Trophoblast cell (in vitro differentiated cells and primary cell): Measurements from ENCODE around the gene DBH.
A peak's percentile ranks its signal among the peaks of the same experiment; 100 is the strongest.

Experiments
- DNase-seq, 2 donors: peaks; one replicate each; pipeline ENCODE4 v3.0.0-alpha.2; 2016
- H2AFZ ChIP-seq: 2 replicates; pipeline ENCODE4 v1.6.1; 2013; ENCODE audit warnings: low read length, moderate library complexity, mild to moderate bottlenecking; ENCODE audit not compliant: insufficient read depth, poor library complexity
- H2AK5ac ChIP-seq: 2 replicates; pipeline ENCODE4 v1.6.1; 2013; ENCODE audit warnings: mild to moderate bottlenecking, low read length
- H2BK120ac ChIP-seq: 2 replicates; pipeline ENCODE4 v1.6.1; 2013; ENCODE audit warnings: low read length, mild to moderate bottlenecking, moderate library complexity; ENCODE audit not compliant: insufficient read depth, poor library complexity
- H2BK12ac ChIP-seq: 2 replicates; pipeline ENCODE4 v1.6.1; 2013; ENCODE audit warnings: mild to moderate bottlenecking, low read length, moderate library complexity
- H2BK5ac ChIP-seq: 2 replicates; pipeline ENCODE4 v1.6.1; 2013; ENCODE audit warnings: low read length, low read depth, moderate library complexity, mild to moderate bottlenecking; ENCODE audit not compliant: poor library complexity
- H3K14ac ChIP-seq: 2 replicates; pipeline ENCODE4 v1.6.1; 2013; ENCODE audit warnings: mild to moderate bottlenecking, low read length
- H3K18ac ChIP-seq: 2 replicates; pipeline ENCODE4 v1.6.1; 2013; ENCODE audit warnings: mild to moderate bottlenecking, low read length
- H3K23ac ChIP-seq: 2 replicates; pipeline ENCODE4 v1.6.1; 2013; ENCODE audit warnings: low read length
- H3K27ac ChIP-seq: 2 replicates; pipeline ENCODE4 v1.5.1; 2013; ENCODE audit warnings: low read depth, mild to moderate bottlenecking, inconsistent platforms, low read length, moderate library complexity
- H3K27me3 ChIP-seq: 2 replicates; pipeline ENCODE4 v1.6.1; 2013; ENCODE audit warnings: inconsistent platforms, mild to moderate bottlenecking, low read length, moderate library complexity; ENCODE audit not compliant: insufficient read depth
- H3K36me3 ChIP-seq, 2 experiments: 1 replicate in 1 of 2; 2 replicates in 1 of 2; pipeline ENCODE4 v1.6.1; 2013; ENCODE audit warnings: low read length in 2 of 2, mild to moderate bottlenecking in 2 of 2, moderate library complexity in 1 of 2; ENCODE audit not compliant: insufficient read depth in 2 of 2, control insufficient read depth in 1 of 2
- H3K4ac ChIP-seq: 2 replicates; pipeline ENCODE4 v1.6.1; 2013; ENCODE audit warnings: low read depth, mild to moderate bottlenecking, low read length, moderate library complexity
- H3K4me1 ChIP-seq, 2 experiments: 1 replicate in 1 of 2; 2 replicates in 1 of 2; pipeline ENCODE4 v1.6.1; 2013; ENCODE audit warnings: low read length in 2 of 2, mild to moderate bottlenecking in 2 of 2, moderate library complexity in 1 of 2; ENCODE audit not compliant: insufficient read depth in 2 of 2, control insufficient read depth in 1 of 2
- H3K4me2 ChIP-seq: 2 replicates; pipeline ENCODE4 v1.6.1; 2013; ENCODE audit warnings: inconsistent platforms, mild to moderate bottlenecking, low read length, moderate library complexity
- H3K4me3 ChIP-seq: 2 replicates; pipeline ENCODE4 v1.5.1; 2013; ENCODE audit warnings: mild to moderate bottlenecking, low read depth, low read length, inconsistent platforms
- H3K79me1 ChIP-seq: one replicate; pipeline ENCODE4 v1.6.1; 2013; ENCODE audit warnings: low read length
- H3K79me2 ChIP-seq: 2 replicates; pipeline ENCODE4 v1.6.1; 2013; ENCODE audit warnings: low read length, mild to moderate bottlenecking; ENCODE audit not compliant: control insufficient read depth, insufficient read depth, poor library complexity
- H3K9ac ChIP-seq: 2 replicates; pipeline ENCODE4 v1.6.1; 2013; ENCODE audit warnings: mild to moderate bottlenecking, low read length
- H3K9me3 ChIP-seq: 2 replicates; pipeline ENCODE4 v1.6.1; 2013; ENCODE audit warnings: low read depth, mild to moderate bottlenecking, control low read depth, inconsistent platforms, low read length; ENCODE audit not compliant: insufficient read depth
- H4K12ac ChIP-seq: 2 replicates; pipeline ENCODE4 v1.6.1; 2013; ENCODE audit warnings: low read depth, mild to moderate bottlenecking, low read length, moderate library complexity
- H4K8ac ChIP-seq: 2 replicates; pipeline ENCODE4 v1.6.1; 2013; ENCODE audit warnings: low read depth, mild to moderate bottlenecking, low read length, moderate library complexity
- H4K91ac ChIP-seq: one replicate; pipeline ENCODE4 v1.6.1; 2013; ENCODE audit warnings: low read depth, mild to moderate bottlenecking, low read length, moderate library complexity
- WGBS: extraction: QIAGEN DNeasy Blood & Tissue Kit; methylation state at CpG from one replicate; pipeline ENCODE4 v1.1.7; 2013; ENCODE audit warnings: missing lambda C conversion rate; ENCODE audit not compliant: insufficient read length, insufficient coverage; ENCODE audit errors: extremely low coverage; 5-methylcytosine and 5-hydroxymethylcytosine counted together

The DBH gene

DNA sequence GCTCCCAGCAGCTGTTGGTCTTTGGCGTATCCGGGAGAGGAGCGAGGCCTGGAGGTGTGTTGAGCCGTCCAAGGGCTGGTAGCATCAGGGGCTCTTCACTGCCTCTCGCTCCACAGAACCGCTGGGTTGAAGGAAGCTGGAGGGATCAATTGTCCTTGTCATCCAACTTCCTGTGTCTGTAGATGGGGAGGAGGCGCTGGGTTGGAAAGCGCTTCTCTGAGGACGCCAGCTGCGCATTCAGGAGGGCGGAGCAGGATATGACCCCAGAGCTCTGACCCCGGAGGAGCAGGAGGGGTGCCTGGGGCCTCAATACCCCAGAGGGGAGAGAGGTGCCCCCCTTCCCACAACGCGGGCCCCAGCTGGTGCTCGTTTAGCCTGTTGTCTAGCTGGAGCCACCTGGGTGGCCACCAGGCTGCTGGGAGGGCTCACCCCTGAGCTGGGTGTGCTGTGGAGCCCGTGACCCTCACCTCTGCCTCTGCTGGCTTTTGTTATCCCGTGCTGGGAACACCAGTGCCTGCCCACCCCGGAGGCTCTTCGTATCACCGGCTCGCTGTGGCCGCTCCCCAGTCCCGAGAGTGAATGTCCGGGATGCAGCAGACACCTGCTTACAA lies 2.0 kb upstream of the DBH start:
- no peak overlapping the region for H2BK5ac ChIP-seq
- no peak overlapping the region for H2BK120ac ChIP-seq
- no peaks in the 10 kb centered on the region for H3K27me3 ChIP-seq
- no peak overlapping the region for H4K91ac ChIP-seq
- peaks cover 0 to 9% of the 10 kb centered on the region in 2 experiments for H3K4me1 ChIP-seq
- no peak overlapping the region for H2BK12ac ChIP-seq
- no peaks in the 10 kb centered on the region for H3K79me2 ChIP-seq
- H3K14ac ChIP-seq, result no peak overlapping the region
- H3K18ac ChIP-seq, result no peak overlapping the region
- DNase-seq, result no peak
- H3K9ac ChIP-seq, result no peak overlapping the region
- WGBS, result no CpG with 5 or more reads among the region's 24 CpGs
- H3K4me3 ChIP-seq, result no peak overlapping the region
- no peak overlapping the region for H2AK5ac ChIP-seq
- H3K23ac ChIP-seq, result no peak overlapping the region
- H3K9me3 ChIP-seq, result no peaks in the 10 kb centered on the region
- no peak overlapping the region for H3K4ac ChIP-seq
- H2AFZ ChIP-seq, result no peak overlapping the region
- no peaks in the 10 kb centered on the region for H3K79me1 ChIP-seq
- H4K12ac ChIP-seq, result no peak overlapping the region
- H3K27ac ChIP-seq, result no peak overlapping the region
- no peak overlapping the region for H3K4me2 ChIP-seq
- H4K8ac ChIP-seq, result no peak overlapping the region
- H3K36me3 ChIP-seq, result no peaks in the 10 kb centered on the region

- Histone ChIP-seq H4K8ac (no peak overlapping the region), H3K4ac (no peak overlapping the region), H3K27me3 (no peaks in the 10 kb centered on the region), H3K4me2 (no peak overlapping the region), H4K91ac (no peak overlapping the region), H3K79me1 (no peaks in the 10 kb centered on the region), H3K23ac (no peak overlapping the region), H3K4me1 (peaks cover 0 to 9% of the 10 kb centered on the region in 2 experiments), H3K9me3 (no peaks in the 10 kb centered on the region), H3K4me3 (no peak overlapping the region), H2BK5ac (no peak overlapping the region), H2BK120ac (no peak overlapping the region), H2AK5ac (no peak overlapping the region), H3K79me2 (no peaks in the 10 kb centered on the region), H3K27ac (no peak overlapping the region), H3K9ac (no peak overlapping the region), H2AFZ (no peak overlapping the region), H3K36me3 (no peaks in the 10 kb centered on the region), H3K14ac (no peak overlapping the region), H3K18ac (no peak overlapping the region), H4K12ac (no peak overlapping the region), H2BK12ac (no peak overlapping the region)
- no peak for DNase-seq
- WGBS, result no CpG with 5 or more reads among the region's 6 CpGs
These were observed 1.1 kb upstream of the DBH start for GRCh38 chr9:133635098-133635497.

- H3K23ac ChIP-seq, result no peak overlapping the region
- WGBS, result no CpG with 5 or more reads among the region's 12 CpGs
- H3K27ac ChIP-seq, result no peak overlapping the region
- no peak overlapping the region for H2BK5ac ChIP-seq
- H3K36me3 ChIP-seq, result no peaks in the 10 kb centered on the region
- H3K4me1 ChIP-seq, result peaks cover 0 to 9% of the 10 kb centered on the region in 2 experiments
- no peak overlapping the region for H2AFZ ChIP-seq
- no peak overlapping the region for H2BK12ac ChIP-seq
- H3K4ac ChIP-seq, result no peak overlapping the region
- H3K18ac ChIP-seq, result no peak overlapping the region
- no peaks in the 10 kb centered on the region for H3K79me2 ChIP-seq
- no peak overlapping the region for H3K9ac ChIP-seq
- no peak overlapping the region for H4K12ac ChIP-seq
- H3K9me3 ChIP-seq, result peaks cover 1% of the 10 kb centered on the region
- H4K8ac ChIP-seq, result no peak overlapping the region
- DNase-seq, result no peak
- peak overlapping the region; percentile 32 for H3K4me3 ChIP-seq
- no peak overlapping the region for H3K14ac ChIP-seq
- H3K79me1 ChIP-seq, result no peaks in the 10 kb centered on the region
- no peak overlapping the region for H4K91ac ChIP-seq
- no peak overlapping the region for H3K4me2 ChIP-seq
- no peak overlapping the region for H2BK120ac ChIP-seq
- H2AK5ac ChIP-seq, result no peak overlapping the region
- no peaks in the 10 kb centered on the region for H3K27me3 ChIP-seq
These were observed 739 bp downstream of the DBH start for GRCh38 chr9:133636902-133637301.

DNA sequence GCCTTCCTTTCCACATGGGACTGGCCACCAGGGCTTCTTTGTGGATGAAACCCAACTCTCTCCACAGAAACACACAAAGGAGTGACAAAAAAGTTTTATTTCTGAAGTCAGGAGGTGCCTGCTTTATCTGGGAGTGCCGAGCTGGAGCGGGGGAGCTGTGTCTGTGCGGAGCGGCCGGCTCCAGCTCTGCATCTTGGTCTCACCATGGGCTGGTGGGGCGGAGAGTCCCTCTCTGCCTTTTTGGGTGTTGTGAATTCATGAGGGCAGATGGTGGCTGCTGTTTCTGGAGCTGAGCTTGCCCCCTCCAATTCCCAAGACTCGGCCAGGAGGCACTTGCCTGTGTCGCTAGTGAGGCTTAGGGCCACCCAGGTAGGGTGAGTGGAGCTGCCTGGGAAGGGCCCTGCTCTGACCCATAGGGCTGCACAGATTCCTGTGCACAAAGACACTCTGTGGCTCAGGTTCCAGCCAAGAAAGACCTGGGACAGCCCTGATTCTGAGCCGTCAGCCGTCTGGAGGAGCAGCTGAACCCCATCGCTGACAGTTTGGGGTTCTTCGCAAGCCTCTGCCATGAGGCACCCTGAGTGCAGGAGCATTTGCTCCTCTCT lies 1.4 kb downstream of the DBH start:
- H4K91ac ChIP-seq, result no peak overlapping the region
- H3K4ac ChIP-seq, result no peak overlapping the region
- H3K4me1 ChIP-seq, result peaks cover 0 to 9% of the 10 kb centered on the region in 2 experiments
- no peak overlapping the region for H2BK120ac ChIP-seq
- H3K14ac ChIP-seq, result no peak overlapping the region
- DNase-seq, result no peak
- H3K36me3 ChIP-seq, result no peaks in the 10 kb centered on the region
- H2BK12ac ChIP-seq, result no peak overlapping the region
- H3K18ac ChIP-seq, result no peak overlapping the region
- H2BK5ac ChIP-seq, result no peak overlapping the region
- H2AK5ac ChIP-seq, result no peak overlapping the region
- H4K12ac ChIP-seq, result no peak overlapping the region
- WGBS, result no CpG with 5 or more reads among the region's 12 CpGs
- no peak overlapping the region for H3K27ac ChIP-seq
- H4K8ac ChIP-seq, result no peak overlapping the region
- no peak overlapping the region for H3K4me3 ChIP-seq
- H3K23ac ChIP-seq, result no peak overlapping the region
- H3K79me2 ChIP-seq, result no peaks in the 10 kb centered on the region
- no peaks in the 10 kb centered on the region for H3K27me3 ChIP-seq
- H3K9ac ChIP-seq, result no peak overlapping the region
- no peak overlapping the region for H2AFZ ChIP-seq
- peaks cover 1% of the 10 kb centered on the region for H3K9me3 ChIP-seq
- H3K79me1 ChIP-seq, result no peaks in the 10 kb centered on the region
- no peak overlapping the region for H3K4me2 ChIP-seq
